TTC549 (cell line): Measurements from ENCODE around the gene SPRED2.

Source experiments
- FAIRE-seq: peaks from 2 replicates; lab custom pipeline; 2012; peaks lifted over from hg19 to GRCh38; lab: Jason Lieb, UNC

The SPRED2 gene

DNA sequence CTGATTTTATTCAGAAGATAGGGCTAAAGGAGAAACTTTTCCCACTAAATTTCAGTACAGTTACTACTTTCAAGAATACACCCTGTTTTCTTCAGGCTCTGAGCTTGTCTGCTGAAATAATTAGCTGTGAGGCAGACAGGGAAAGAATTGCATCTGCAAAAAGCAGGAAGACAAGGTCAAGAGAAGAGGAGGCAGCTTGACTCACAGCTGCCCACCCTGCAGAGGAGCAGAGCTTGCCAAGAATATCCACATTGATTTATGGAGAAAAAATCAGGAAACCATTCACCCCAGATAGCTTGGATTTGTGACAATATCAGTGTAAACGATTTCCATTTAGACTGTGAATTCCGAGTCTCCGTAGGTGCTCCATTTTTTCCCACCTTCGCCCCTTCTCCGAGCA lies 155.8 kb downstream of the SPRED2 start:
- no peak for FAIRE-seq

GRCh38 chr2:65275141-65275915 lies 157.1 kb downstream of the SPRED2 start:
- FAIRE-seq, result no peak

- no peak for FAIRE-seq
Measured at GRCh38 chr2:65273344-65273743, 159.1 kb downstream of the SPRED2 start.

- no peak for FAIRE-seq
Measured at GRCh38 chr2:65268957-65269356, 163.4 kb downstream of the SPRED2 start.

- no peak for FAIRE-seq
Measured at GRCh38 chr2:65267008-65267407, 165.4 kb downstream of the SPRED2 start.

DNA sequence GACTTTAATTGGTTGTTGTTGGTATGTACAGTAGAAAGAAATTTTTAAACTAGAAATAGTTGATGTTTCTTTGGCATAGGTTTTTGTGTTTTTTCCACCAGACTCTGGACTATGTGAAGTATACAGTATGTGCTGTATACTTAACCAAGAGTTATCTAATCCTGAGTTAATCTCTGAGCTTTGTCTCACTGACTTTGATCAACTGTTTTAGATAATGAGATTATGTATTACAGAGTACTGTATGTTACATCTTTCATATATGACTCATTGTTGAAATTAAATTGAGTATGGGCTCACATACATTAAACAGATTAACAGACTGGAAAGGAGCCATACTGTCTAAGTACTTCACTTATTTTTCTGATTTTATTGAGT lies 166.7 kb downstream of the SPRED2 start:
- FAIRE-seq, result no peak

DNA sequence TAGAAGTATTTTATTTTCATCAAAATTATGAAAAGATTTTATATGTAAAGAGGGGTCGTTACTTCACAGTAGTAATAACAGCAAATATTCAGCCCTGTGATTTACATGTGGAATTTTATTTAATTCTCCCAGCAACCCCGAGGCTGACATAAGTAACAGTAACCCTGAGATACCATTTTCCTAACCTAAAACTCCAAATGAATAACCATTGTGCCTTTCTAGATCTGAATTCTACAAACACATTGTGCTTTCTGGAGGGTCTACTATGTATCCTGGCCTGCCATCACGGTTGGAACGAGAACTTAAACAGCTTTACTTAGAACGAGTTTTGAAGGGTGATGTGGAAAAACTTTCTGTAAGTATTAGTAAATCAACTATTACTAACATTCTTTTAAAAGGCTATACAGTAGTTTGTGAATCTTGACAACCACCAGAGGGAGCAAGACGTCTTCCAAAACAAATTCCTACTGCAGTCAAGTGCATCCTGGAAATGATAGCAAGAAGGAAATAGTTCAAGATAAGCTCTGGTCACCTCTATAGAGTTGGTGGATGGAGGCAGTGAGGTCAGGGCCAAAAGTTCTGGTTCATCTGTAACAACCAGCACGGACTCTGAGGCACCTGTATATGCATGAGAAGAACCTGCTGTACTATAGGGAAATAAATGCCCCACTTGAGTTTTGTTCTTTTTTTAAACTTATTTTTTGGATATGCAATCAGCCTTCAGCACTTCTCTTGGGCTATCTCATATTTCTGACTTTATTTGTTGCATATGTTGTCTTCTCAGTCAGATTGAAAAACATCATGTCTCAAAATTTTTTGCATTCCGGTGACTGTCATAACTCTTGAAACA lies 167.4 kb downstream of the SPRED2 start:
- FAIRE-seq, result peak; percentile 95

GRCh38 chr2:65263986-65264385 lies 168.4 kb downstream of the SPRED2 start:
- FAIRE-seq, result no peak

- no peak for FAIRE-seq
Measured at GRCh38 chr2:65263262-65263661, 169.1 kb downstream of the SPRED2 start.

DNA sequence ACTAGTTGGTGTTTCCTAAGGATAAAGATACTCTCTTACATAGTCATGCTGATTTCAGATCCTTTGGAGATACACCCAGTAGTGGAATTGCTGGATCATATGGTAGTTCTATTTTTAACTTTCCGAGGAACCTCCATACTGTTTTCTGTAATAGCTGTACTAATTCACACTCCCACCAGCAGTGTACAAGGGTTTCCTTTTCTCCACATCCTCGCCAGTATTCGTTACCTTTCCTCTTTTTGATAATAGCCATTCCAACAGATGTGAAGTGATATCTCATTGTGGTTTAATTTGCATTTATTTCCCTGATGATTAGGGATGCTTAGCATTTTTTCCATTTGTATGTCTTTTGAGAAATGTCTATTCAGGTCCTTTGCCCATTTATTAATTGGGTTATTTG lies 170.7 kb downstream of the SPRED2 start:
- FAIRE-seq, result no peak
